ENCODE measurements around the gene AP1M2. TPM values are rescaled to one million over a fixed set of nuclear protein-coding genes. Genes with fewer than 3 reads are reported as not detected.

The AP1M2 gene
- total and polyA plus RNA-seq, 2 experiments from 2014 or later: 66.5 to 69.4 TPM

DNA sequence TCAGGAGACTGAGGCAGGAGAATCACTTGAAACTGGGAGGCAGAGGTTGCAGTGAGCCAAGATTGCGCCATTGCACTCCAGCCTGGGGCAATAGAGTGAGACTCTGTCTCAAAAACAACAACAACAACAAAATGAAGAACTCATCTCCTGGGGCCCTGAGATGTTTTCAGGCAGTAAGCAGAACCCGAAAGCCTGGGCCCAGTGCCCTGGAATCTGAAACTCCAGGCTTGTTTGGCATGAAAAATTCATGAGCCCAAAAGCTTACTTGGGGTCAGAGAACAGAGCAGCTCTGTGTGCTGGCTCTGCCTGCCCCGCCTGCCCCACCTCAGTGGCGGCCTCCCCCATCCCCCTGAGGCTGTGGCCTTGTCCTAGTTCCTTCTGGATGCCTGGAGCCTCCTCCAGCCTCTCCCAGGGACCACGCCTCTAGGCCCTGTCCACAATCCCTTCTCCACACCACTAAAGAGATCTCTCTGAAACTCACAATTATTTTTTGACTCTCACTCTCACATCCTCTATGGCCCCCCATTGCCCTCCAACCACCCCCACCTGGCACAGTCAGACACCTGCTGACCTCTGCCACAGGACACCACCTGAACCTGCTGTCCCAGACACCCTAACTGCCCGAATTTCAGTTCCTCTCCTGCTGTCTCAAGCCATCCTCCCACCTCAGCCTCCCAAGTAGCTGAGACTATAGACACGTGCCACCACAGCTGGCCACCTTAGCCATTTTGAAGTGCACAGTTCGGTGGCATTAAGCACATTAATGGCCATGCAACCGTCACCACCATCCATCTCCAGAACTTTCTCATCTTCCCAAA lies 6.9 kb upstream of the AP1M2 start:
- TF ChIP-seq, protein P1, sequence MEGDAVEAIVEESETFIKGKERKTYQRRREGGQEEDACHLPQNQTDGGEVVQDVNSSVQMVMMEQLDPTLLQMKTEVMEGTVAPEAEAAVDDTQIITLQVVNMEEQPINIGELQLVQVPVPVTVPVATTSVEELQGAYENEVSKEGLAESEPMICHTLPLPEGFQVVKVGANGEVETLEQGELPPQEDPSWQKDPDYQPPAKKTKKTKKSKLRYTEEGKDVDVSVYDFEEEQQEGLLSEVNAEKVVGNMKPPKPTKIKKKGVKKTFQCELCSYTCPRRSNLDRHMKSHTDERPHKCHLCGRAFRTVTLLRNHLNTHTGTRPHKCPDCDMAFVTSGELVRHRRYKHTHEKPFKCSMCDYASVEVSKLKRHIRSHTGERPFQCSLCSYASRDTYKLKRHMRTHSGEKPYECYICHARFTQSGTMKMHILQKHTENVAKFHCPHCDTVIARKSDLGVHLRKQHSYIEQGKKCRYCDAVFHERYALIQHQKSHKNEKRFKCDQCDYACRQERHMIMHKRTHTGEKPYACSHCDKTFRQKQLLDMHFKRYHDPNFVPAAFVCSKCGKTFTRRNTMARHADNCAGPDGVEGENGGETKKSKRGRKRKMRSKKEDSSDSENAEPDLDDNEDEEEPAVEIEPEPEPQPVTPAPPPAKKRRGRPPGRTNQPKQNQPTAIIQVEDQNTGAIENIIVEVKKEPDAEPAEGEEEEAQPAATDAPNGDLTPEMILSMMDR (IDR thresholded peaks at IDR 0.05; ENCODE audit: poor library complexity): no peak
- TF ChIP-seq EZH2phosphoT487 (IDR thresholded peaks at IDR 0.05; ENCODE audit: low read depth, severe bottlenecking, unreplicated experiment) (no peak), EZH2 (IDR thresholded peaks at IDR 0.05; ENCODE audit: borderline replicate concordance) (no peak)
- H3K4me1 ChIP-seq (ENCODE audit: insufficient read depth): no peaks in the 10 kb centered on the region
- no peaks in the 10 kb centered on the region for H3K9me2 ChIP-seq (replicated peaks; ENCODE audit: insufficient read depth)
- no peak overlapping the region for H3K27ac ChIP-seq
- H3K4me3 ChIP-seq: no peak overlapping the region
- no peaks in the 10 kb centered on the region for H3K36me3 ChIP-seq (replicated peaks; ENCODE audit: insufficient read depth, low read depth)
- H3K79me2 ChIP-seq: no peaks in the 10 kb centered on the region
- no peak overlapping the region for H3K4me2 ChIP-seq
- no peaks in the 10 kb centered on the region for H3K27me3 ChIP-seq
- 86% methylated on average over 7 of the region's 9 CpGs for WGBS (ENCODE audit: low lambda C conversion rate, missing lambda C conversion rate)
- no peaks in the 10 kb centered on the region for H4K20me1 ChIP-seq (ENCODE audit: insufficient read depth, poor library complexity, severe bottlenecking)
- no peak for DNase-seq (ENCODE audit: low spot score)
- no peak overlapping the region for H2AFZ ChIP-seq
- no peaks in the 10 kb centered on the region for H3K9me3 ChIP-seq (ENCODE audit: low read depth)

DNA sequence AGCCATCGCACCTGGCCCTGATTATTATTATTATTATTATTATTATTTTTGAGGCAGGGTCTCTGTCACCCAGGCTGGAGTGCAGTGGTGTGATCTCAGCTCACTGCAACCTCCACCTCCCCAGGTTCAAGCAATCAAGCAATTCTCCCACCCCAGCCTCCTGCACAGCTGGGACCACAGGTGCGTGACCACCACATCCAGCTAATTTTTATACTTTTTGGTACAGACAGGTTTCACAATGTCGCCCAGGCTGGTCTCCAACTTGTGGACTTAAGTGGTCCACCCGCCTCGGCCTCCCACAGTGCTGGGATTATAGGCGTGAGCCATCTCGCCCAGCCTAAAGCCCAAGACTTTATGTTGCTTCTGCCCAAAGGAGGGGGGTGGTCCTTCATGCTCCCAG lies 6.0 kb upstream of the AP1M2 start:
- no peak for TF ChIP-seq EZH2phosphoT487 (IDR thresholded peaks at IDR 0.05; ENCODE audit: low read depth, severe bottlenecking, unreplicated experiment)
- no peak for TF ChIP-seq EZH2 (IDR thresholded peaks at IDR 0.05; ENCODE audit: borderline replicate concordance)
- TF ChIP-seq, protein P1 (IDR thresholded peaks at IDR 0.05; ENCODE audit: poor library complexity): no peak
- no peaks in the 10 kb centered on the region for H3K9me3 ChIP-seq (ENCODE audit: low read depth)
- H3K4me3 ChIP-seq: no peak overlapping the region
- H3K9me2 ChIP-seq (replicated peaks; ENCODE audit: insufficient read depth): no peaks in the 10 kb centered on the region
- no peak for DNase-seq (ENCODE audit: low spot score)
- no peaks in the 10 kb centered on the region for H3K79me2 ChIP-seq
- no peaks in the 10 kb centered on the region for H4K20me1 ChIP-seq (ENCODE audit: insufficient read depth, poor library complexity, severe bottlenecking)
- 93% methylated on average over 7 of the region's 7 CpGs for WGBS (ENCODE audit: low lambda C conversion rate, missing lambda C conversion rate)
- no peaks in the 10 kb centered on the region for H3K27me3 ChIP-seq
- no peak overlapping the region for H3K4me2 ChIP-seq
- no peak overlapping the region for H2AFZ ChIP-seq
- H3K4me1 ChIP-seq (ENCODE audit: insufficient read depth): no peaks in the 10 kb centered on the region
- H3K27ac ChIP-seq: no peak overlapping the region
- H3K36me3 ChIP-seq (replicated peaks; ENCODE audit: insufficient read depth, low read depth): no peaks in the 10 kb centered on the region

DNA sequence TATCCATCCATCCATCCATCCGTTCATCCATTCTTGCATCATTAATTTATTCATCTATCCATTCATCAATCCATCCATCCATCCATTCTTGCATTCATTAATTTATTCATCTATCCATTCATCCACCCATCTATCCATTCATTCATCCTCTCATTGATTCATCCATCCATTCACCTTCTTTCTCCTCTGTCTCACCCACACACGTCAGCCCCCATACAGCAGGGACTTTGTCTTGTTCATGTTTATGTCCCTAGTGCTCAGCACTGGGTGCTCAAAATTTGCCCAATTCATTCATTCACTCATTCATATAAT lies 683 bp upstream of the AP1M2 start:
- no peaks in the 10 kb centered on the region for H3K27me3 ChIP-seq
- H3K9me3 ChIP-seq (ENCODE audit: low read depth): no peaks in the 10 kb centered on the region
- TF ChIP-seq EZH2 (IDR thresholded peaks at IDR 0.05; ENCODE audit: borderline replicate concordance) (no peak), EZH2phosphoT487 (IDR thresholded peaks at IDR 0.05; ENCODE audit: low read depth, severe bottlenecking, unreplicated experiment) (no peak)
- TF ChIP-seq, protein P1 (IDR thresholded peaks at IDR 0.05; ENCODE audit: poor library complexity): no peak
- no peak overlapping the region for H2AFZ ChIP-seq
- H3K79me2 ChIP-seq: peaks cover 7% of the 10 kb centered on the region
- no peaks in the 10 kb centered on the region for H3K4me1 ChIP-seq (ENCODE audit: insufficient read depth)
- WGBS (ENCODE audit: low lambda C conversion rate, missing lambda C conversion rate): 92% methylated on average over 2 of the region's 2 CpGs
- no peak overlapping the region for H3K4me3 ChIP-seq
- H3K27ac ChIP-seq: no peak overlapping the region
- H3K9me2 ChIP-seq (replicated peaks; ENCODE audit: insufficient read depth): no peaks in the 10 kb centered on the region
- no peaks in the 10 kb centered on the region for H4K20me1 ChIP-seq (ENCODE audit: insufficient read depth, poor library complexity, severe bottlenecking)
- H3K36me3 ChIP-seq (replicated peaks; ENCODE audit: insufficient read depth, low read depth): no peaks in the 10 kb centered on the region
- H3K4me2 ChIP-seq: no peak overlapping the region
- DNase-seq (ENCODE audit: low spot score): no peak

Data from hepatocyte (in vitro differentiated cells).